HAP-1 (cell line): ENCODE measurements around the gene ATN1.

Source experiments
- DNase-seq, 2 experiments: peaks; one replicate each; pipeline ENCODE4 v3.0.0-alpha.2; 2016 to 2020; ENCODE audit warnings: low spot score in 2 of 2
- H3K27me3 ChIP-seq: fragments of 250-450 bp; sonication (Bioruptor Pico); 2 replicates; pipeline ENCODE4 v1.5.1; 2020; ENCODE audit warnings: low read depth, mild to moderate bottlenecking, moderate library complexity
- H3K36me3 ChIP-seq: fragments of 250-450 bp; sonication (Bioruptor Pico); replicated peaks from 2 replicates; pipeline ENCODE4 v1.5.1; 2020; ENCODE audit warnings: mild to moderate bottlenecking
- H3K4me1 ChIP-seq: fragments of 250-450 bp; sonication (Bioruptor Pico); 2 replicates; pipeline ENCODE4 v1.5.1; 2020; ENCODE audit warnings: mild to moderate bottlenecking
- H3K4me3 ChIP-seq: fragments of 250-450 bp; sonication (Bioruptor Pico); 2 replicates; pipeline ENCODE4 v1.5.1; 2020; ENCODE audit warnings: mild to moderate bottlenecking, moderate library complexity
- H3K9me3 ChIP-seq: fragments of 250-450 bp; sonication (Bioruptor Pico); 2 replicates; pipeline ENCODE4 v1.5.1; 2020; ENCODE audit warnings: mild to moderate bottlenecking, moderate library complexity
- in situ Hi-C: fragments of 300-500 bp; cut with MboI; formaldehyde crosslinking; loops from 3 replicates; pipeline ENCODE4 v1.14.3; 2020; ENCODE audit warnings: low sequenced_read_pairs, inconsistent platforms, mixed read lengths

Gene ATN1

GRCh38 chr12:6912164-6912935, 15.4 kb upstream of the ATN1 start:
- Histone ChIP-seq H3K27me3 (no peaks in the 10 kb centered on the region), H3K4me3 (no peak overlapping the region), H3K9me3 (no peaks in the 10 kb centered on the region), H3K36me3 (peaks cover 17% of the 10 kb centered on the region), H3K4me1 (peaks cover 11% of the 10 kb centered on the region)
- in situ Hi-C loops: no loop called here
- DNase-seq: no peak

- DNase-seq: peak in 1 of 2 experiments; percentile 75
- Histone ChIP-seq H3K36me3 (peaks cover 31% of the 10 kb centered on the region), H3K9me3 (no peaks in the 10 kb centered on the region), H3K27me3 (no peaks in the 10 kb centered on the region), H3K4me1 (peaks cover 11% of the 10 kb centered on the region), H3K4me3 (peak within 1 kb of the TSS; percentile 56)
- in situ Hi-C loops: no loop called here
These were observed 13.4 kb upstream of the ATN1 start, which contains the start of gene ENO2 for GRCh38 chr12:6914246-6914946. ENO2 (plus strand) TSS chr12:6914580; CDS start chr12:6915833, 1,253 bp downstream.

DNA sequence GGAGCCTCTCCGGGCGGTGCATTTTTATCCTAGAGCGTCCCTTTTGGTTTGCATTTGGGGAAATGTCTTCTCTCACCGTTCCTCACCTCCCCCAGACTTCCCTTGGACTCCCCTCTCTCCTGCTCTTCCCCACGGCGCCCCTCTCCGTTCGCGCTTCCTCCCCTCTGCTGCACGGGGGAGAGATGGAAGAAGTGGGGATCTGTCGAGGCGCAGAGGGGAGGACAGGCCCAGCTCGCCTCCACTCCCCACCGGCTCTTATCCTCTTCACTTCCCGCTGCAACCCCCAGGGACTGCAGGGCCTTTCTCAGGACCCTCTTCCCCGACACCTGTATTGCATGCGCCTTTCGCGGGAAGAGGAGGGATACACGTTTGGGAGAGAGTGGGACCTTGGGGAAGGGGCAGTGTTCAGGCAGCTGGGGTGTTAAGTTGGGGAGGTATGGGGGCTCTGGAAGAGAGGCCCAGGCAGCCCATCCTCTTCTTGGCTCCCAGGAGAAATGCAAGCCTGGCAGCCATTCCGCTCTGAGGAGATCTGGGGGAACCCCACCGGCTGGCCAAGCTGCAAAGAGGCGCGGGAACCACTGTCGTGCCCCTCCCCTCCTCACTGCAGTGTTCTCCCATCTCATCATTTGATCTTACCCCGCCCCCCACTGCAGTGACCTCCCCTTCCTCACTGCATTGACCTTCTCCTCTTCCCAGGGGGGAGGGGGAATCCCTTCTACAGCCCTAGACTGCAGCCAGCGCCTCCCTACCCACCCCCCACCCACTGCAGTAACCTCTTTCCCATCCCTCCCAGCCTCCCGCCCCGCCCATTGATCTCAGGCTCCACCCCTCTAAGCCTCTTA, 12.6 kb upstream of the ATN1 start:
- no peaks in the 10 kb centered on the region for H3K27me3 ChIP-seq
- no peaks in the 10 kb centered on the region for H3K9me3 ChIP-seq
- peaks cover 38% of the 10 kb centered on the region for H3K36me3 ChIP-seq
- peaks cover 11% of the 10 kb centered on the region for H3K4me1 ChIP-seq
- in situ Hi-C loops: no loop called here
- DNase-seq: peak; percentile 74 to 92
- H3K4me3 ChIP-seq: peak overlapping the region; percentile 56

- DNase-seq: peak in 1 of 2 experiments; percentile 44
- Histone ChIP-seq H3K9me3 (no peaks in the 10 kb centered on the region), H3K27me3 (no peaks in the 10 kb centered on the region), H3K4me1 (peaks cover 11% of the 10 kb centered on the region), H3K4me3 (peak overlapping the region; percentile 56), H3K36me3 (peaks cover 40% of the 10 kb centered on the region)
- in situ Hi-C loops: no loop called here
These were observed 11.9 kb upstream of the ATN1 start for GRCh38 chr12:6915789-6916285.

- no peaks in the 10 kb centered on the region for H3K27me3 ChIP-seq
- no peak overlapping the region for H3K4me3 ChIP-seq
- no peak for DNase-seq
- peaks cover 11% of the 10 kb centered on the region for H3K4me1 ChIP-seq
- in situ Hi-C loops: no loop called here
- H3K36me3 ChIP-seq: peaks cover 48% of the 10 kb centered on the region
- no peaks in the 10 kb centered on the region for H3K9me3 ChIP-seq
These were observed 11.1 kb upstream of the ATN1 start for GRCh38 chr12:6916426-6917200.

DNA sequence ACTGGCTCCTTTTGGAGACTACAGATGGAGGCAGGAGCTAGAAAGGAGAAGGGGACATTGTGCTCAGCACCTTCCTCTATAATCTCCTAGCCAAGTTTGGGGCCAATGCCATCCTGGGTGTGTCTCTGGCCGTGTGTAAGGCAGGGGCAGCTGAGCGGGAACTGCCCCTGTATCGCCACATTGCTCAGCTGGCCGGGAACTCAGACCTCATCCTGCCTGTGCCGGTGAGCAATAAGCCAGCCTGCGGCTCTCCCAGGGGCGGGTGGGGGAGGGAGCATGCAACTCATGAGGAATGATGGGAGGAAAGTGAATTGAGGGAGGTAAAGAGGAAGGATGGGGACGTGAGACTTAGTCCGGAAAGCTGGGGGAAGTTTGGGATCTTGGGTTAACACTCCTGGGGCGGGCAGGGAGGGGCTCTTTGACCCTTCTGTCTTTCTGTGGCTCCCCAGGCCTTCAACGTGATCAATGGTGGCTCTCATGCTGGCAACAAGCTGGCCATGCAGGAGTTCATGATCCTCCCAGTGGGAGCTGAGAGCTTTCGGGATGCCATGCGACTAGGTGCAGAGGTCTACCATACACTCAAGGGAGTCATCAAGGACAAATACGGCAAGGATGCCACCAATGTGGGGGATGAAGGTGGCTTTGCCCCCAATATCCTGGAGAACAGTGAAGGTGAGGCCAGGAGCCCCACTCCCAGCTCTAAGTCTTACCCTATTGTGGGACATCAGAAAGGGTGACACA, 10.1 kb upstream of the ATN1 start:
- DNase-seq: no peak
- Histone ChIP-seq H3K4me3 (no peak overlapping the region), H3K36me3 (peaks cover 58% of the 10 kb centered on the region), H3K27me3 (no peaks in the 10 kb centered on the region), H3K4me1 (peaks cover 11% of the 10 kb centered on the region), H3K9me3 (no peaks in the 10 kb centered on the region)
- in situ Hi-C loops: no loop called here

GRCh38 chr12:6919588-6919987, 8.2 kb upstream of the ATN1 start:
- Histone ChIP-seq H3K9me3 (no peaks in the 10 kb centered on the region), H3K36me3 (peaks cover 67% of the 10 kb centered on the region), H3K27me3 (no peaks in the 10 kb centered on the region), H3K4me1 (peaks cover 7% of the 10 kb centered on the region), H3K4me3 (no peak overlapping the region)
- no peak for DNase-seq
- in situ Hi-C loops: no loop called here

- peaks cover 58% of the 10 kb centered on the region for H3K36me3 ChIP-seq
- peaks cover 21% of the 10 kb centered on the region for H3K4me1 ChIP-seq
- no peaks in the 10 kb centered on the region for H3K27me3 ChIP-seq
- no peak overlapping the region for H3K4me3 ChIP-seq
- DNase-seq: no peak
- in situ Hi-C loops: no loop called here
- H3K9me3 ChIP-seq: no peaks in the 10 kb centered on the region
These were observed 6.2 kb upstream of the ATN1 start for GRCh38 chr12:6921539-6921938.

DNA sequence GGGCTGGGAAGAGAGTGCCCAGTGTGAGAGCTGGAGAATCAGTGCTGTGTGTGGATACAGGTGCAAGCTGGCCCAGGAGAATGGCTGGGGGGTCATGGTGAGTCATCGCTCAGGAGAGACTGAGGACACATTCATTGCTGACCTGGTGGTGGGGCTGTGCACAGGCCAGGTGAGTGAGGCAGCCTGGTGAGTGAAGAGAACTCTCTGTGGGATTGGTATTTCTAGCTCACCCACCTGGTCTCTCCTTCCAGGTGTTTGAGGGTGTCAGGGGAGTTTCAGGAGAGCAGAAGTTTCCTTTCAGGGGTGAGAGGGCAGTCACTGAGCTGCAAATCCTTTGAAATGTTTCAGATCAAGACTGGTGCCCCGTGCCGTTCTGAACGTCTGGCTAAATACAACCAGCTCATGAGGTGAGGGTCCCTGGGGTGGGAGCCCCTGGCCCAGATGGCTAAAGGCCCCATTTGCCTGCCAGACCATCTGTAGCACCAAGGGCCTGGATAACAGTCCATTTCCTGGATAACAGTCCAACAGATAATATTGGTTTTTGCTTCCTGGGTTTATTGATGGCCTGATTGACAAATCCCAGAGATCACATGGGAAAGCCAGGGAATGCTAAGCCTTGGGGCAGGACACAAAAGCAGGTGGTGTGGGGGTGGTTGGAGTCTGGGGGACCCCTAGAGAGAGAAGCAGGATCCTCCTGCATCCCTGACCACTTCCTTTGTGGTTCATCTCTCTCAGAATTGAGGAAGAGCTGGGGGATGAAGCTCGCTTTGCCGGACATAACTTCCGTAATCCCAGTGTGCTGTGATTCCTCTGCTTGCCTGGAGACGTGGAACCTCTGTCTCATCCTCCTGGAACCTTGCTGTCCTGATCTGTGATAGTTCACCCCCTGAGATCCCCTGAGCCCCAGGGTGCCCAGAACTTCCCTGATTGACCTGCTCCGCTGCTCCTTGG, 5.5 kb upstream of the ATN1 start:
- no peak overlapping the region for H3K4me3 ChIP-seq
- H3K4me1 ChIP-seq: peaks cover 29% of the 10 kb centered on the region
- no peaks in the 10 kb centered on the region for H3K9me3 ChIP-seq
- peaks cover 50% of the 10 kb centered on the region for H3K36me3 ChIP-seq
- H3K27me3 ChIP-seq: no peaks in the 10 kb centered on the region
- DNase-seq: no peak
- in situ Hi-C loops: no loop called here

DNA sequence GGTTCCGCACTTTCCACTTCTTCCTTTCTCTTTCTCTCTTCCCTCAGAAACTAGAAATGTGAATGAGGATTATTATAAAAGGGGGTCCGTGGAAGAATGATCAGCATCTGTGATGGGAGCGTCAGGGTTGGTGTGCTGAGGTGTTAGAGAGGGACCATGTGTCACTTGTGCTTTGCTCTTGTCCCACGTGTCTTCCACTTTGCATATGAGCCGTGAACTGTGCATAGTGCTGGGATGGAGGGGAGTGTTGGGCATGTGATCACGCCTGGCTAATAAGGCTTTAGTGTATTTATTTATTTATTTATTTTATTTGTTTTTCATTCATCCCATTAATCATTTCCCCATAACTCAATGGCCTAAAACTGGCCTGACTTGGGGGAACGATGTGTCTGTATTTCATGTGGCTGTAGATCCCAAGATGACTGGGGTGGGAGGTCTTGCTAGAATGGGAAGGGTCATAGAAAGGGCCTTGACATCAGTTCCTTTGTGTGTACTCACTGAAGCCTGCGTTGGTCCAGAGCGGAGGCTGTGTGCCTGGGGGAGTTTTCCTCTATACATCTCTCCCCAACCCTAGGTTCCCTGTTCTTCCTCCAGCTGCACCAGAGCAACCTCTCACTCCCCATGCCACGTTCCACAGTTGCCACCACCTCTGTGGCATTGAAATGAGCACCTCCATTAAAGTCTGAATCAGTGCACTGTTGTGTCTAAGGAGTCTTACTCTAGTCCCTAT, 4.6 kb upstream of the ATN1 start:
- no peak overlapping the region for H3K4me3 ChIP-seq
- DNase-seq: no peak
- H3K4me1 ChIP-seq: peaks cover 30% of the 10 kb centered on the region
- H3K27me3 ChIP-seq: no peaks in the 10 kb centered on the region
- in situ Hi-C loops: no loop called here
- H3K9me3 ChIP-seq: no peaks in the 10 kb centered on the region
- peaks cover 41% of the 10 kb centered on the region for H3K36me3 ChIP-seq

GRCh38 chr12:6923851-6924250, 3.9 kb upstream of the ATN1 start:
- H3K27me3 ChIP-seq: no peaks in the 10 kb centered on the region
- H3K36me3 ChIP-seq: peaks cover 40% of the 10 kb centered on the region
- H3K4me3 ChIP-seq: no peak overlapping the region
- in situ Hi-C loops: no loop called here
- H3K9me3 ChIP-seq: no peaks in the 10 kb centered on the region
- H3K4me1 ChIP-seq: peaks cover 30% of the 10 kb centered on the region
- DNase-seq: no peak
